H1 (cell line): Measurements from ENCODE around the gene RLN1. TPM values are rescaled to one million over a fixed set of nuclear protein-coding genes. Genes with fewer than 3 reads are reported as not detected.

Experiments used
- polyA plus RNA-seq, 7 experiments: library from polyadenylated mRNA; depleted of rRNA in 3 of 7; stranded (reverse) in 5 of 7; unstranded in 2 of 7; fragments of >200 nt in 5 of 7; fragments of 200-250 nt in 2 of 7; gene quantifications; 1 replicate in 5 of 7; 2 replicates in 1 of 7; 4 replicates in 1 of 7; pipeline versions ENCODE4 v1.2.1 to v1.2.3, GENCODE V29; 2011 to 2013; ENCODE audit warnings: missing spikeins in 2 of 7, mixed read lengths in 2 of 7
- total RNA-seq: library from RNA; stranded (reverse); fragmentation: NEBNext Ultra II Directional; extraction: Animal tissue kit (Norgen Biotek cat#: 25700); gene quantifications from 2 replicates; pipeline ENCODE4 v1.2.1, GENCODE V29; 2021
- TF ChIP-seq, protein P1 (sequence below), 3 experiments: IDR thresholded peaks; 1 replicate in 2 of 3; 2 replicates in 1 of 3; pipeline versions ENCODE4 v1.5.1 to v1.6.1; 2011; ENCODE audit warnings: low read length in 3 of 3, mild to moderate bottlenecking in 3 of 3, inconsistent platforms in 2 of 3, low read depth in 1 of 3, moderate library complexity in 1 of 3; ENCODE audit not compliant: insufficient read depth in 1 of 3; ENCODE audit errors: control extremely low read depth in 1 of 3

RLN1 gene
- total and polyA plus RNA-seq, 2 of the 8 experiments (the other 6 are each of a cell fraction or from before 2014, with no cell fraction given), result 0.51 to 0.80 TPM

DNA sequence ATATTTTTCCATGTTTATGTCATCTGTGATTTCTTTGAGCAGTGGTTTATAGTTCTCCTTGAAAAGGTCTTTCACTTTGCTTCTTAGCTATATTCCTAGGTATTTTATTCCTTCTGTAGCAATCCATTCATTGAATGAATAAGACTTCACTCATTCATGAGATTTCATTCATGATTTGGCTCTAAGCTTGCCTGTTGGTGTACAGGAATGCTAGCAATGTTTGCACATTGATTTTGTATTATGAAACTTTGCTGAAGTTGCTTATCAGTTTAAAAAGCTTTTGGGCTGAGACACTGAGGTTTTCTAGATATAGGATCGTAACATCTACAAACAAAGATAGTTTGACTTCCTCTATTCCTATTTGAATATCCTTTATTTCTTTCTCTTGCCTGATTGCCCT lies 51.1 kb downstream of the RLN1 start (continued):
- TF ChIP-seq, protein P1, sequence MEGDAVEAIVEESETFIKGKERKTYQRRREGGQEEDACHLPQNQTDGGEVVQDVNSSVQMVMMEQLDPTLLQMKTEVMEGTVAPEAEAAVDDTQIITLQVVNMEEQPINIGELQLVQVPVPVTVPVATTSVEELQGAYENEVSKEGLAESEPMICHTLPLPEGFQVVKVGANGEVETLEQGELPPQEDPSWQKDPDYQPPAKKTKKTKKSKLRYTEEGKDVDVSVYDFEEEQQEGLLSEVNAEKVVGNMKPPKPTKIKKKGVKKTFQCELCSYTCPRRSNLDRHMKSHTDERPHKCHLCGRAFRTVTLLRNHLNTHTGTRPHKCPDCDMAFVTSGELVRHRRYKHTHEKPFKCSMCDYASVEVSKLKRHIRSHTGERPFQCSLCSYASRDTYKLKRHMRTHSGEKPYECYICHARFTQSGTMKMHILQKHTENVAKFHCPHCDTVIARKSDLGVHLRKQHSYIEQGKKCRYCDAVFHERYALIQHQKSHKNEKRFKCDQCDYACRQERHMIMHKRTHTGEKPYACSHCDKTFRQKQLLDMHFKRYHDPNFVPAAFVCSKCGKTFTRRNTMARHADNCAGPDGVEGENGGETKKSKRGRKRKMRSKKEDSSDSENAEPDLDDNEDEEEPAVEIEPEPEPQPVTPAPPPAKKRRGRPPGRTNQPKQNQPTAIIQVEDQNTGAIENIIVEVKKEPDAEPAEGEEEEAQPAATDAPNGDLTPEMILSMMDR (IDR thresholded peaks at IDR 0.05; ENCODE audit: control extremely low read depth in 1 of 3, insufficient read depth in 1 of 3, low read depth in 1 of 3, low read length in 3 of 3), result no peak
